Stomach (tissue), 9 donors: Measurements from ENCODE around the gene RPTOR. TPM values are rescaled to one million over a fixed set of nuclear protein-coding genes. Genes with fewer than 3 reads are reported as not detected.

ENCODE experiments used
- DNase-seq, 2 donors: peaks; one replicate each; pipeline versions ENCODE4 v3.0.0 to v3.0.0-alpha.2; 2013 to 2019
- H3K27ac ChIP-seq, 5 donors: fragments of 200-600 bp in 4 of 5; sonication (generic) in 4 of 5; one replicate each; pipeline ENCODE4 v1.5.1; 2013 to 2019; ENCODE audit warnings: mild to moderate bottlenecking in 1 of 5, moderate library complexity in 1 of 5
- H3K27me3 ChIP-seq, 3 donors: fragments of 200-600 bp; sonication (generic); one replicate each; pipeline ENCODE4 v1.5.1; 2017 to 2019; ENCODE audit warnings: mixed run types in 1 of 3
- H3K36me3 ChIP-seq, 4 donors: fragments of 200-600 bp; sonication (generic); 1 replicate in 3 of 4; 2 replicates in 1 of 4; pipeline ENCODE4 v1.5.1; 2016 to 2019
- H3K4me1 ChIP-seq, 4 donors: fragments of 200-600 bp; sonication (generic); one replicate each; pipeline ENCODE4 v1.5.1; 2016 to 2019
- H3K4me3 ChIP-seq, 4 donors: fragments of 200-600 bp; sonication (generic) in 3 of 4; one replicate each; pipeline ENCODE4 v1.5.1; 2016 to 2019; ENCODE audit warnings: mild to moderate bottlenecking in 1 of 4
- H3K9me3 ChIP-seq, 4 donors: fragments of 200-600 bp; sonication (generic); one replicate each; pipeline ENCODE4 v1.5.1; 2016 to 2019
- CTCF ChIP-seq, 7 experiments: fragments of 450-650 bp in 4 of 7; fragments of 200-600 bp in 3 of 7; sonication (generic) in 3 of 7; IDR thresholded peaks; one replicate each; pipeline ENCODE4 v1.5.1; 2016 to 2019; ENCODE audit warnings: antibody characterized with exemption in 7 of 7, control low read depth in 2 of 7, mild to moderate bottlenecking in 1 of 7
- EP300 ChIP-seq: sonication (generic); formaldehyde crosslinking; IDR thresholded peaks from one replicate; pipeline ENCODE4 v1.6.1; 2017; ENCODE audit warnings: antibody characterized with exemption
- POLR2A ChIP-seq, 4 donors: fragments of 450-650 bp; IDR thresholded peaks; one replicate each; pipeline ENCODE4 v1.6.1; 2016; ENCODE audit warnings: antibody characterized with exemption in 4 of 4, control low read depth in 2 of 4, mild to moderate bottlenecking in 1 of 4, moderate library complexity in 1 of 4
- POLR2AphosphoS5 ChIP-seq, 3 donors: sonication (generic); formaldehyde crosslinking; IDR thresholded peaks; one replicate each; pipeline ENCODE4 v1.6.1; 2016; ENCODE audit warnings: antibody characterized with exemption in 3 of 3
- WGBS, 5 donors: extraction: QIAGEN DNeasy Blood & Tissue Kit in 3 of 5; methylation state at CpG; one replicate each; pipeline versions ENCODE4 v1.1.5 to v1.1.7; 2013 to 2018; 5-methylcytosine and 5-hydroxymethylcytosine counted together
- intact Hi-C: fragments of 100-400 bp; cut with DNase I; formaldehyde crosslinking; loops from one replicate; pipeline ENCODE4 v1.15.1; 2023; ENCODE audit warnings: low total_unique reads
- polyA plus RNA-seq, 3 donors: library from polyadenylated mRNA; stranded (reverse); fragments of 200-250 nt; gene quantifications; one replicate each; pipeline ENCODE4 v1.2.3, GENCODE V29; 2013
- total RNA-seq, 5 donors: library from RNA; depleted of rRNA; stranded (reverse); fragments of >200 nt; gene quantifications; one replicate each; pipeline versions ENCODE4 v1.1.0 to v1.2.3, GENCODE V29; 2014 to 2016
- donor health status: healthy with polysubstance abuse.
- donor health status: Bipolar disorder and iron deficiency.
- donor health status: healthy.

RPTOR gene
- total and polyA plus RNA-seq, 8 donors, result 3.8 to 103 (median 19.3) TPM

GRCh38 chr17:80882926-80883685 lies 338.5 kb downstream of the RPTOR start:
- TF ChIP-seq POLR2A (IDR thresholded peaks at IDR 0.05) (no peak), CTCF (IDR thresholded peaks at IDR 0.05) (no peak), POLR2AphosphoS5 (IDR thresholded peaks at IDR 0.05) (no peak), EP300 (no peak)
- no peaks in the 10 kb centered on the region for H3K27me3 ChIP-seq
- no peak overlapping the region for H3K4me3 ChIP-seq
- peaks cover 35 to 78% (median 75%) of the 10 kb centered on the region in 4 donors for H3K36me3 ChIP-seq
- H3K9me3 ChIP-seq, result no peaks in the 10 kb centered on the region
- H3K27ac ChIP-seq, result no peak overlapping the region
- no peak for DNase-seq
- intact Hi-C loops, result no loop called here
- H3K4me1 ChIP-seq, result no peaks in the 10 kb centered on the region
- WGBS, 5 donors, result 93 to 96% (median 95%) methylated on average over 23 to 24 of the region's 24 CpGs

- Histone ChIP-seq H3K36me3 (peaks cover 35 to 87% (median 84%) of the 10 kb centered on the region in 4 donors), H3K27ac (no peak overlapping the region), H3K4me3 (no peak overlapping the region), H3K27me3 (no peaks in the 10 kb centered on the region), H3K9me3 (no peaks in the 10 kb centered on the region), H3K4me1 (no peaks in the 10 kb centered on the region)
- intact Hi-C loops, result no loop called here
- TF ChIP-seq CTCF (IDR thresholded peaks at IDR 0.05) (no peak), POLR2AphosphoS5 (IDR thresholded peaks at IDR 0.05) (no peak), EP300 (no peak), POLR2A (IDR thresholded peaks at IDR 0.05) (no peak)
- WGBS, 5 donors, result 95 to 97% (median 96%) methylated on average over 19 to 42 of the region's 42 CpGs
- DNase-seq, result no peak
Measured at GRCh38 chr17:80883831-80884735, 339.4 kb downstream of the RPTOR start.

- H3K27me3 ChIP-seq, result no peaks in the 10 kb centered on the region
- intact Hi-C loops, result no loop called here
- H3K36me3 ChIP-seq, result peaks cover 35 to 93% (median 90%) of the 10 kb centered on the region in 4 donors
- TF ChIP-seq POLR2A (IDR thresholded peaks at IDR 0.05) (no peak), POLR2AphosphoS5 (IDR thresholded peaks at IDR 0.05) (no peak), CTCF (IDR thresholded peaks at IDR 0.05) (no peak), EP300 (no peak)
- H3K27ac ChIP-seq, result no peak overlapping the region
- H3K4me1 ChIP-seq, result no peaks in the 10 kb centered on the region
- no peak for DNase-seq
- H3K9me3 ChIP-seq, result no peaks in the 10 kb centered on the region
- H3K4me3 ChIP-seq, result no peak overlapping the region
- 94 to 98% (median 97%) methylated on average over 11 to 22 of the region's 22 CpGs for WGBS, 5 donors
Measured at GRCh38 chr17:80884811-80885210, 340.2 kb downstream of the RPTOR start.

- WGBS, 5 donors, result 86 to 97% (median 94%) methylated on average over 20 to 22 of the region's 22 CpGs
- TF ChIP-seq POLR2AphosphoS5 (IDR thresholded peaks at IDR 0.05) (no peak), EP300 (no peak), CTCF (IDR thresholded peaks at IDR 0.05) (no peak), POLR2A (IDR thresholded peaks at IDR 0.05) (no peak)
- intact Hi-C loops, result no loop called here
- H3K36me3 ChIP-seq, result peaks cover 35 to 85% (median 81%) of the 10 kb centered on the region in 4 donors
- no peak overlapping the region for H3K27ac ChIP-seq
- peaks cover 0 to 9% (median 0%) of the 10 kb centered on the region in 4 donors for H3K4me1 ChIP-seq
- no peak overlapping the region for H3K4me3 ChIP-seq
- no peaks in the 10 kb centered on the region for H3K27me3 ChIP-seq
- no peaks in the 10 kb centered on the region for H3K9me3 ChIP-seq
- DNase-seq, result no peak
Measured at GRCh38 chr17:80885947-80886582, 341.4 kb downstream of the RPTOR start.
